K562 (cell line): ENCODE data around the gene CACNG1. TPM values are rescaled to one million over a fixed set of nuclear protein-coding genes. Genes with fewer than 3 reads are reported as not detected.

Experiments
- ATAC-seq: fragments of 200-7000 bp; cut with Tn5 transposase; 3 replicates; pipeline ENCODE4 v1.9.1; 2020; ENCODE audit warnings: moderate library complexity
- BruUV-seq: library from RNA; stranded (reverse); fragments of 400-500 nt; replicated peaks from 2 replicates; lab custom pipeline; 2021; lab: Mats Ljungman, UMichigan
- CTCF ChIA-PET: fragments of 300-600 bp; formaldehyde crosslinking; extraction: SDS; loops from one replicate; lab custom pipeline; 2021; ENCODE audit warnings: low intra/inter-chr PET ratio; lab: Yijun Ruan, JAX
- POLR2A ChIA-PET: fragments of 300-600, 350-650 bp; sonication (Branson Sonifier 250); formaldehyde crosslinking; extraction: SDS; loops from one replicate; lab custom pipeline; 2021; ENCODE audit warnings: antibody characterized with exemption, inconsistent platforms; lab: Yijun Ruan, JAX
- DNase-seq, 4 experiments: peaks; one replicate each; pipeline versions ENCODE4 v3.0.0 to v3.0.0-alpha.2; 2011 to 2018; ENCODE audit warnings: low spot score in 3 of 4, mixed read lengths in 3 of 4; ENCODE audit errors: extremely low read depth in 1 of 4
- FAIRE-seq: peaks from 2 replicates; lab custom pipeline; 2011; peaks lifted over from hg19 to GRCh38; lab: Jason Lieb, UNC
- H2AFZ ChIP-seq: 2 replicates; pipeline ENCODE4 v1.6.0; 2011; ENCODE audit warnings: low read depth, low read length, control low read depth, inconsistent platforms
- H3K27ac ChIP-seq: fragments of 200-600 bp; 3 replicates; pipeline ENCODE4 v1.8.0; 2011; ENCODE audit warnings: low read depth, mild to moderate bottlenecking, control low read depth, inconsistent platforms, low read length, moderate library complexity, mixed read lengths; ENCODE audit errors: extremely low read depth
- H3K27me3 ChIP-seq, 2 experiments: fragments of 300-600 bp in 1 of 2; 2 replicates in 1 of 2; 3 replicates in 1 of 2; pipeline versions ENCODE4 v1.6.0 to v1.8.0; 2011; ENCODE audit warnings: inconsistent platforms in 2 of 2, low read length in 2 of 2, mild to moderate bottlenecking in 1 of 2, mixed read lengths in 1 of 2, moderate library complexity in 1 of 2; ENCODE audit not compliant: control insufficient read depth in 2 of 2, insufficient read depth in 2 of 2
- H3K36me3 ChIP-seq: fragments of 300-600 bp; 3 replicates; pipeline ENCODE4 v1.8.0; 2011; ENCODE audit warnings: mild to moderate bottlenecking, low read length, inconsistent platforms; ENCODE audit not compliant: control insufficient read depth, insufficient read depth
- H3K4me1 ChIP-seq, 2 experiments: fragments of 200-600 bp in 1 of 2; replicated peaks in 1 of 2; 2 replicates in 1 of 2; 3 replicates in 1 of 2; pipeline versions ENCODE4 v1.5.1 to v1.8.0; 2011; ENCODE audit warnings: inconsistent platforms in 2 of 2, low read length in 2 of 2, mild to moderate bottlenecking in 1 of 2, mixed read lengths in 1 of 2, moderate library complexity in 1 of 2; ENCODE audit not compliant: control insufficient read depth in 2 of 2, insufficient read depth in 2 of 2
- H3K4me2 ChIP-seq: 2 replicates; pipeline ENCODE4 v1.6.1; 2011; ENCODE audit warnings: low read length, control low read depth, inconsistent platforms, mixed read lengths; ENCODE audit not compliant: insufficient read depth
- H3K4me3 ChIP-seq: fragments of 200-600 bp; sonication (generic), shearing (Covaris generic); 2 replicates; pipeline ENCODE4 v1.5.1; 2016; ENCODE audit warnings: control low read depth, inconsistent platforms
- H3K79me2 ChIP-seq: fragments of 200-600 bp; 3 replicates; pipeline ENCODE4 v1.8.0; 2011; ENCODE audit warnings: low read length, inconsistent platforms; ENCODE audit not compliant: control insufficient read depth, insufficient read depth
- H3K9ac ChIP-seq, 2 experiments: 2 replicates each; pipeline versions ENCODE4 v1.6.0 to v1.6.1; 2011; ENCODE audit warnings: low read depth in 2 of 2, low read length in 2 of 2, control low read depth in 1 of 2, inconsistent platforms in 1 of 2, mild to moderate bottlenecking in 1 of 2, mixed read lengths in 1 of 2; ENCODE audit not compliant: insufficient read depth in 1 of 2
- H3K9me1 ChIP-seq: one replicate; pipeline ENCODE4 v1.6.0; 2011; ENCODE audit warnings: inconsistent platforms, mild to moderate bottlenecking, low read length, moderate library complexity; ENCODE audit not compliant: control insufficient read depth, insufficient read depth
- H3K9me3 ChIP-seq: replicated peaks from 2 replicates; pipeline ENCODE4 v1.5.1; 2011; ENCODE audit warnings: low read depth, low read length, inconsistent platforms; ENCODE audit not compliant: control insufficient read depth, insufficient read depth
- H4K20me1 ChIP-seq: replicated peaks from 2 replicates; pipeline ENCODE4 v1.6.1; 2011; ENCODE audit warnings: low read length, inconsistent platforms, mixed read lengths; ENCODE audit not compliant: control insufficient read depth, insufficient read depth
- BRF1 ChIP-seq: IDR thresholded peaks from 3 replicates; pipeline ENCODE4 v1.6.1; 2011; ENCODE audit warnings: borderline replicate concordance, mild to moderate bottlenecking; ENCODE audit not compliant: insufficient read length; ENCODE audit errors: extremely low read depth
- EGR1 ChIP-seq: fragments of 450-650 bp; conservative IDR thresholded peaks from 2 replicates; pipeline ENCODE4 v1.6.1; 2017; ENCODE audit warnings: mild to moderate bottlenecking
- HDAC3 ChIP-seq: fragments of 450-650 bp; IDR thresholded peaks from 2 replicates; pipeline ENCODE4 v1.6.1; 2018; ENCODE audit warnings: borderline replicate concordance, mild to moderate bottlenecking, moderate library complexity; ENCODE audit not compliant: partially characterized antibody
- HMG20B ChIP-seq: fragments of 250-450 bp; sonication (Bioruptor Pico); IDR thresholded peaks from 2 replicates; pipeline ENCODE4 v1.5.0; 2021; ENCODE audit warnings: mild to moderate bottlenecking
- ID3 ChIP-seq, 2 experiments: fragments of 250-450 bp in 1 of 2; fragments of 450-650 bp in 1 of 2; sonication (Bioruptor Pico) in 1 of 2; IDR thresholded peaks; 2 replicates each; pipeline versions ENCODE4 v1.6.1 to v1.8.0; 2016 to 2021; ENCODE audit warnings: mild to moderate bottlenecking in 2 of 2, moderate library complexity in 2 of 2, missing compliant biosample characterization in 1 of 2, missing genetic modification characterization in 1 of 2
- IRF2 ChIP-seq: sonication (generic); formaldehyde crosslinking; IDR thresholded peaks from 2 replicates; pipeline ENCODE4 v1.8.1; 2022; ENCODE audit warnings: mild to moderate bottlenecking, missing genetic modification reagents
- POU5F1 ChIP-seq: fragments of 150-350 bp; IDR thresholded peaks from 2 replicates; pipeline ENCODE4 v1.6.1; 2014; ENCODE audit warnings: borderline replicate concordance, low read length, low read depth, mild to moderate bottlenecking; ENCODE audit not compliant: partially characterized antibody
- PTRF ChIP-seq: fragments of 450-650 bp; IDR thresholded peaks from 2 replicates; pipeline ENCODE4 v1.6.1; 2016; ENCODE audit warnings: mild to moderate bottlenecking, missing genetic modification characterization, missing compliant biosample characterization
- RFX5 ChIP-seq: IDR thresholded peaks from 2 replicates; pipeline ENCODE4 v1.6.1; 2011; ENCODE audit warnings: low read depth, mild to moderate bottlenecking, improper control_type of control experiment, low read length
- TARDBP ChIP-seq: fragments of 450-650 bp; IDR thresholded peaks from 2 replicates; pipeline ENCODE4 v1.6.1; 2016
- TCF15 ChIP-seq: fragments of 250-450 bp; sonication (Bioruptor Pico); IDR thresholded peaks from 2 replicates; pipeline ENCODE4 v1.8.0; 2022; ENCODE audit warnings: moderate library complexity, mild to moderate bottlenecking, inconsistent platforms
- THAP7 ChIP-seq: fragments of 250-450 bp; sonication (Bioruptor Pico); IDR thresholded peaks from 2 replicates; pipeline ENCODE4 v1.5.0; 2021
- ZNF695 ChIP-seq: fragments of 450-650 bp; formaldehyde crosslinking; IDR thresholded peaks from 2 replicates; pipeline ENCODE4 v1.4.0; 2020; ENCODE audit warnings: mild to moderate bottlenecking, moderate library complexity
- ZNF780A ChIP-seq: fragments of 250-450 bp; sonication (Bioruptor Pico); IDR thresholded peaks from 2 replicates; pipeline ENCODE4 v1.5.0; 2021; ENCODE audit warnings: mild to moderate bottlenecking
- WGBS: fragments of 100-300 bp; shearing (Covaris generic); methylation state at CpG from one replicate; pipeline ENCODE4 v1.1.6; 2016; ENCODE audit warnings: low coverage, mixed read lengths; ENCODE audit not compliant: insufficient coverage; ENCODE audit errors: missing lambda C conversion rate; 5-methylcytosine and 5-hydroxymethylcytosine counted together
- in situ Hi-C: fragments of 300-500 bp; cut with MboI; formaldehyde crosslinking; loops from 4 replicates; pipeline ENCODE4 v1.15.0; 2018; ENCODE audit warnings: inconsistent platforms, mixed read lengths
- intact Hi-C: fragments of 100-400 bp; cut with micrococcal nuclease; formaldehyde crosslinking; loops from 2 replicates; pipeline ENCODE4 v1.14.2; 2022
- polyA plus RNA-seq, 8 experiments: library from polyadenylated mRNA; depleted of rRNA in 4 of 8; stranded (reverse) in 5 of 8; unstranded in 3 of 8; fragments of >200 nt; fragmentation: Nextera tagmentation in 2 of 8; fragmentation: Illumina TruSeq in 1 of 8; extraction: Ambion mirVana in 2 of 8; extraction: Trizol in 1 of 8; gene quantifications; 2 replicates each; pipeline versions ENCODE4 v1.2.1 to v1.2.3, GENCODE V29; 2011 to 2014; ENCODE audit warnings: inconsistent platforms in 1 of 8, missing spikeins in 1 of 8
- total RNA-seq, 7 experiments: library from RNA; depleted of rRNA in 6 of 7; stranded (reverse); fragments of >200 nt in 6 of 7; fragmentation: Illumina TruSeq in 2 of 7; extraction: Trizol in 2 of 7; gene quantifications; 2 replicates each; pipeline versions ENCODE4 v1.2.1 to v1.2.3, GENCODE V29; 2011 to 2021; ENCODE audit warnings: low replicate concordance in 1 of 7

CACNG1 gene
- total and polyA plus RNA-seq, 9 of the 15 experiments (the other 6 are each of a cell fraction or from before 2014, with no cell fraction given): not detected

GRCh38 chr17:67033613-67034012 is 10.7 kb upstream of the CACNG1 start:
- WGBS: 0% methylated on average over 9 of the region's 9 CpGs
- Histone ChIP-seq H3K27me3 (peaks cover 43 to 68% of the 10 kb centered on the region in 2 experiments), H3K4me2 (no peak overlapping the region), H3K4me1 (peaks cover 0 to 3% of the 10 kb centered on the region in 2 experiments; a peak in 2 of 5 replicates), H3K36me3 (no peaks in the 10 kb centered on the region), H3K9me3 (no peaks in the 10 kb centered on the region), H3K4me3 (no peak overlapping the region), H3K79me2 (no peaks in the 10 kb centered on the region), H4K20me1 (no peaks in the 10 kb centered on the region), H3K27ac (no peak overlapping the region), H3K9ac (no peak overlapping the region), H2AFZ (no peak overlapping the region), H3K9me1 (no peaks in the 10 kb centered on the region)
- intact Hi-C loops: no loop called here
- ATAC-seq: no peak
- no peak for TF ChIP-seq POU5F1
- TF ChIP-seq THAP7 (CRISPR knock-in tag): no peak
- TF ChIP-seq PTRF (tag): no peak
- no peak for TF ChIP-seq HDAC3
- no peak for TF ChIP-seq EGR1
- no peak for TF ChIP-seq ZNF780A (CRISPR knock-in tag)
- no peak for TF ChIP-seq IRF2 (CRISPR knock-in tag)
- no peak for TF ChIP-seq ZNF695 (CRISPR knock-in tag)
- no peak for TF ChIP-seq HMG20B
- no peak for TF ChIP-seq RFX5
- TF ChIP-seq TCF15: no peak
- no peak for TF ChIP-seq TARDBP
- TF ChIP-seq BRF1: no peak
- no peak for TF ChIP-seq ID3 (CRISPR knock-in tag; IDR thresholded peaks at IDR 0.05)
- TF ChIP-seq ID3 (tag; IDR thresholded peaks at IDR 0.05): no peak
- ChIA-PET CTCF (no interaction called here), POLR2A (no interaction called here)
- DNase-seq: no peak
- no peak for FAIRE-seq
- in situ Hi-C loops: no loop called here
- BruUV-seq: no TSS peak
